Parathyroid adenoma (tissue), 2 donors: ENCODE results near the gene RBKS.

ENCODE experiments used
- H2AFZ ChIP-seq: fragments of 300-600 bp; sonication (generic); one replicate; pipeline ENCODE4 v1.7.0; 2017; ENCODE audit warnings: antibody characterized with exemption, mild to moderate bottlenecking
- H3K27ac ChIP-seq: fragments of 300-600 bp; sonication (generic); one replicate; pipeline ENCODE4 v1.7.0; 2017
- H3K27me3 ChIP-seq: fragments of 300-600 bp; sonication (generic); one replicate; pipeline ENCODE4 v1.7.0; 2017; ENCODE audit warnings: low read length; ENCODE audit not compliant: control insufficient read depth, insufficient read depth
- H3K36me3 ChIP-seq: fragments of 300-600 bp; sonication (generic); one replicate; pipeline ENCODE4 v1.7.0; 2017; ENCODE audit warnings: low read length; ENCODE audit not compliant: control insufficient read depth, insufficient read depth
- H3K4me1 ChIP-seq: fragments of 300-600 bp; sonication (generic); one replicate; pipeline ENCODE4 v1.7.0; 2017; ENCODE audit warnings: control low read depth
- H3K4me2 ChIP-seq: fragments of 300-600 bp; sonication (generic); one replicate; pipeline ENCODE4 v1.7.0; 2017; ENCODE audit warnings: low read length
- H3K4me3 ChIP-seq: fragments of 300-600 bp; sonication (generic); one replicate; pipeline ENCODE4 v1.7.0; 2017; ENCODE audit warnings: low read depth, low read length
- H3K79me2 ChIP-seq: fragments of 300-600 bp; sonication (generic); one replicate; pipeline ENCODE4 v1.7.0; 2017; ENCODE audit warnings: control low read depth
- H3K9ac ChIP-seq: fragments of 300-600 bp; sonication (generic); one replicate; pipeline ENCODE4 v1.7.0; 2017; ENCODE audit warnings: mild to moderate bottlenecking
- H3K9me3 ChIP-seq: fragments of 300-600 bp; sonication (generic); one replicate; pipeline ENCODE4 v1.7.0; 2017; ENCODE audit warnings: low read length; ENCODE audit not compliant: control insufficient read depth
- TF ChIP-seq, protein P1 (sequence below): fragments of 300-600 bp; sonication (generic); IDR thresholded peaks from one replicate; pipeline ENCODE4 v1.7.0; 2017; ENCODE audit warnings: antibody characterized with exemption, mild to moderate bottlenecking
- donor health status: primary hyperparathyroidism.

The RBKS gene

DNA sequence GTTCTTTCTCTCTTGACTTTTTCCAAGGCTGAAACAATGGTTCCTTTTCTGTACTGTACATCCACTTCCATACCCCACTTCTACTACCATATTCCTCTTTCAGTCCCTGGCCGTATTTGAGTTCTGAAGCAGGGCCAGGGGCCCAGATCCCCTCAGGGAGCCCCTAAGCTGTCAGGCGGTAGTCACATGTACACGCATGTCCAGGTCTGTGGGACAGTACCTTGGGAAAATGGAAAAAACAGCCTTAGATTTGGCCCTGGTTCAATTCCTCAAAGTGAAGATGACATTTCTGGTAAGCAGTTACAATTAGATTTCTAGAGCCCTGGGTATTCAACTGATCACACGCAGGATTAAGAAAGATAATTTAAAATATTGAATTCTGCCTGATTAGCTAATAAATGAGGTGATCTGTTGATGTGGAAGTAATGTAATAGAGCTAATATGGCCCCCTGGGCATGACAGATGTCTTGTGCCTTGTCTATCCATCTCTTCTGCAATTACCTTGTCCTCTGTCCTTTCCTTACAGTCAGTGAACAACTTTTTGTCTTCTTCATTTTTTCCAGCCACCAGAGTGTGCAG, 74.2 kb downstream of the RBKS start:
- TF ChIP-seq, protein P1, sequence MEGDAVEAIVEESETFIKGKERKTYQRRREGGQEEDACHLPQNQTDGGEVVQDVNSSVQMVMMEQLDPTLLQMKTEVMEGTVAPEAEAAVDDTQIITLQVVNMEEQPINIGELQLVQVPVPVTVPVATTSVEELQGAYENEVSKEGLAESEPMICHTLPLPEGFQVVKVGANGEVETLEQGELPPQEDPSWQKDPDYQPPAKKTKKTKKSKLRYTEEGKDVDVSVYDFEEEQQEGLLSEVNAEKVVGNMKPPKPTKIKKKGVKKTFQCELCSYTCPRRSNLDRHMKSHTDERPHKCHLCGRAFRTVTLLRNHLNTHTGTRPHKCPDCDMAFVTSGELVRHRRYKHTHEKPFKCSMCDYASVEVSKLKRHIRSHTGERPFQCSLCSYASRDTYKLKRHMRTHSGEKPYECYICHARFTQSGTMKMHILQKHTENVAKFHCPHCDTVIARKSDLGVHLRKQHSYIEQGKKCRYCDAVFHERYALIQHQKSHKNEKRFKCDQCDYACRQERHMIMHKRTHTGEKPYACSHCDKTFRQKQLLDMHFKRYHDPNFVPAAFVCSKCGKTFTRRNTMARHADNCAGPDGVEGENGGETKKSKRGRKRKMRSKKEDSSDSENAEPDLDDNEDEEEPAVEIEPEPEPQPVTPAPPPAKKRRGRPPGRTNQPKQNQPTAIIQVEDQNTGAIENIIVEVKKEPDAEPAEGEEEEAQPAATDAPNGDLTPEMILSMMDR, result no peak
- Histone ChIP-seq H3K9me3 (no peaks in the 10 kb centered on the region), H2AFZ (no peak overlapping the region), H3K9ac (no peak overlapping the region), H3K4me3 (no peak overlapping the region), H3K4me1 (no peaks in the 10 kb centered on the region), H3K79me2 (no peaks in the 10 kb centered on the region), H3K4me2 (no peak overlapping the region), H3K36me3 (no peaks in the 10 kb centered on the region), H3K27me3 (no peaks in the 10 kb centered on the region), H3K27ac (no peak overlapping the region)

DNA sequence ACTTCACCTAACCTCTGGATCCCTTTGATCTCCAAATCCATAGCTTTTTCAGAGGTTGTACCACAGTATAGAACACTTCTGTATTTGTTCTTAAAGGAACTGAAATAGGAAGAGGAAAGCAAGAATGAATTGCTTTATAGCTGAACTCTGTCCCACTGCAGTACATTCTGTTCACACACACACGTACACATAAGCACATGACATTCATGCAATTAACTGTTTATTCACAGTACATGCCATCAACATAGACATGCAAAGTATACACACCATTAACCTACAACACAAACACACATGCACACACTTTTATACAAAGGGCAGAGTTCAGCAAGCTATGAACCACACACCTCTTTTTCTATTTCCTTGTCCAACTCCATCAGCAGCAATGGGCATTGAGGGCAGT, 75.4 kb downstream of the RBKS start:
- Histone ChIP-seq H3K4me1 (no peaks in the 10 kb centered on the region), H3K4me3 (no peak overlapping the region), H2AFZ (no peak overlapping the region), H3K36me3 (no peaks in the 10 kb centered on the region), H3K79me2 (no peaks in the 10 kb centered on the region), H3K27me3 (no peaks in the 10 kb centered on the region), H3K9me3 (no peaks in the 10 kb centered on the region), H3K27ac (no peak overlapping the region), H3K9ac (no peak overlapping the region), H3K4me2 (no peak overlapping the region)
- TF ChIP-seq, protein P1, result no peak

DNA sequence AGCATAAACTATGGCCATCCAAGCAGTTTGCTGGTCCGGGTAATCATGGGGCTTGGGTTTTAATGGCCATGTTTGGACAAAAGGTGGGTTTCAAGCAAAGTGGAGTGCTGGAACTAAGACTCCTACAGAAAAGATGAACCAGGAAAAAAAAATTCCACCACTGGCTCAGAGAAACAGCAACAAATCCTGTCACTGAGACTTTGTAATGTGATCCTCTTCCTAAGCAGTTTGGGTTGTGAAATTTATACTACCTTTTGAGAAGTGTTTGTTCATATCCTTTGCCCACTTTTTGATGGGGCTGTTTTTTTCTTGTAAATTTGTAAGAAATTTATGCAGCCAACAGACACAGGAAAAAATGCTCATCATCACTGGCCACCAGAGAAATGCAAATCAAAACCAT, 78.4 kb downstream of the RBKS start:
- TF ChIP-seq, protein P1, result no peak
- Histone ChIP-seq H2AFZ (no peak overlapping the region), H3K27ac (no peak overlapping the region), H3K27me3 (no peaks in the 10 kb centered on the region), H3K9me3 (no peaks in the 10 kb centered on the region), H3K9ac (no peak overlapping the region), H3K4me1 (no peaks in the 10 kb centered on the region), H3K79me2 (no peaks in the 10 kb centered on the region), H3K36me3 (no peaks in the 10 kb centered on the region), H3K4me2 (no peak overlapping the region), H3K4me3 (no peak overlapping the region)

DNA sequence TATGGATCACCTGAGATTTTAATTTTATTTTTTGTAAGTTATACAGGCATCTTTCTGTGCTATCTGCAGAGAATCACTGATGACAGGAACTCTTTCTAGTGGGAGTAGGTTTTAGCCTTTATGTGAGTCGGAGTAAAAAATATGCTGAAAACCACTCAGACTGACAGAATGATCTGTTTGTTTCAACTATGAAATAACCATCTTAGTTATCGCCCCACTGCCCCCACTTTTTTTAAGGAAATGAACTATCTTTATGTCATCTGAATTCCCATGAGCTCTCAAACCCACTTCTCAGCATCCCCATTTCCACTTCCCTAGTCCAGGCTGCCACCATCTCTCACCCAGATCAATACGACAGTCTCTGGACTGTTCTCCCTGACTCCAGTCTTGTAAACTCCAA, 79.7 kb downstream of the RBKS start:
- Histone ChIP-seq H3K9ac (no peak overlapping the region), H3K27me3 (no peaks in the 10 kb centered on the region), H3K79me2 (no peaks in the 10 kb centered on the region), H3K9me3 (no peaks in the 10 kb centered on the region), H3K27ac (no peak overlapping the region), H3K4me2 (no peak overlapping the region), H3K4me1 (no peaks in the 10 kb centered on the region), H3K36me3 (no peaks in the 10 kb centered on the region), H2AFZ (no peak overlapping the region), H3K4me3 (no peak overlapping the region)
- TF ChIP-seq, protein P1, result no peak

DNA sequence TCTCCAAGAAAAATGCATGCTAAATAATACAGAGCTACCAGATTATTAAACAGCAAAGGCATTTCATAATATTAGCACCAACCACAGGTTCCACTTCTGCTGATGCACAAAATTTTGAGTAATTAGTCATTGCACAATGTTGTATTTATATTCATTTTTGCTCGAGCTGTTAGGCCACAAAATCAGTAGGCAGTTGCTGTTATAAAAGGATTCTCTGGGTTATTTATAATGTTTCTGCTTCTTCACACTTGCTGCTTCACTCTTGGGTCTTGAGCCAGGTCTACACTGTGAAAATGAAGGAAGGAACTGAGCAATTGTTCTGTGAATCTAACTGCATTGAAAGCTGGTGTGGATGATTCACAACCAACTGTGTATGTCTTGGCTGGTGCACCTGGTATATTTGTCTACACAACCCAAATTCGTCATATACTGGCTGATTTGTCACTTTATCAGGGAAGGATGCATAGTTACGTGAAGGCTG, 80.4 kb downstream of the RBKS start:
- H3K9ac ChIP-seq, result no peak overlapping the region
- H3K4me1 ChIP-seq, result no peaks in the 10 kb centered on the region
- no peaks in the 10 kb centered on the region for H3K9me3 ChIP-seq
- no peaks in the 10 kb centered on the region for H3K27me3 ChIP-seq
- no peak overlapping the region for H2AFZ ChIP-seq
- no peaks in the 10 kb centered on the region for H3K36me3 ChIP-seq
- TF ChIP-seq, protein P1, result no peak
- no peak overlapping the region for H3K4me3 ChIP-seq
- no peak overlapping the region for H3K27ac ChIP-seq
- H3K4me2 ChIP-seq, result no peak overlapping the region
- no peaks in the 10 kb centered on the region for H3K79me2 ChIP-seq
